Kidney glomerular epithelial cell (primary cell): ENCODE results near the gene ELN.
A peak's percentile ranks its signal among the peaks of the same experiment; 100 is the strongest.
"Not testable (repeated sequence)": the region's sequence is repeated elsewhere in the genome, so short reads cannot be mapped to it uniquely, and the experiment has no call there.

Experiments
- DNase-seq: peaks from one replicate; lab custom pipeline; 2025; lab: John Stamatoyannopoulos, UW

Gene ELN

GRCh38 chr7:74027683-74028320 lies at the start of gene ELN:
TSS of gene ELN (plus strand) at chr7:74028173. CDS start at chr7:74028188, 15 bp downstream.
- no peak for DNase-seq

- DNase-seq: peak; percentile 1
These were observed 49.1 kb upstream of the ELN start for GRCh38 chr7:73978661-73979563.

GRCh38 chr7:73979656-73980055 lies 48.3 kb upstream of the ELN start:
- not testable (repeated sequence) for DNase-seq

- DNase-seq: no peak
These were observed 47.8 kb upstream of the ELN start for GRCh38 chr7:73980206-73980605.

GRCh38 chr7:73981933-73982332 lies 46.0 kb upstream of the ELN start:
- DNase-seq: no peak

GRCh38 chr7:73983437-73984164 lies 44.4 kb upstream of the ELN start:
- DNase-seq: no peak

- DNase-seq: no peak
These were observed 43.3 kb upstream of the ELN start for GRCh38 chr7:73984481-73985205.

GRCh38 chr7:73985737-73986141 lies 42.2 kb upstream of the ELN start:
- DNase-seq: no peak

GRCh38 chr7:73986158-73986631 lies 41.8 kb upstream of the ELN start:
- no peak for DNase-seq

- no peak for DNase-seq
These were observed 40.7 kb upstream of the ELN start for GRCh38 chr7:73987298-73987697.

- DNase-seq: no peak
These were observed 39.8 kb upstream of the ELN start for GRCh38 chr7:73988197-73988596.

GRCh38 chr7:73991522-73992100 lies 36.4 kb upstream of the ELN start:
- DNase-seq: no peak

GRCh38 chr7:73992101-73992562 lies 35.8 kb upstream of the ELN start:
- no peak for DNase-seq

GRCh38 chr7:73994023-73994422 lies 34.0 kb upstream of the ELN start:
- DNase-seq: no peak

GRCh38 chr7:73994761-73995160 lies 33.2 kb upstream of the ELN start:
- DNase-seq: no peak

GRCh38 chr7:73995330-73995729 lies 32.6 kb upstream of the ELN start:
- DNase-seq: no peak

GRCh38 chr7:73995821-73996511 lies 32.0 kb upstream of the ELN start:
- no peak for DNase-seq

GRCh38 chr7:73997056-73997455 lies 30.9 kb upstream of the ELN start:
- DNase-seq: no peak

- DNase-seq: peak; percentile 68
These were observed 28.1 kb upstream of the ELN start for GRCh38 chr7:73999664-74000435.
